Activated CD8-positive, alpha-beta memory T cell treated with anti-CD3 and anti-CD28 coated beads, Interleukin-2, amount 10 ng/mL, durations not matched to agents 7 days and 5 days (primary cell): ENCODE measurements around the gene INVS. TPM values are rescaled to one million over a fixed set of nuclear protein-coding genes. Genes with fewer than 3 reads are reported as not detected.
"Not testable (repeated sequence)": the region's sequence is repeated elsewhere in the genome, so short reads cannot be mapped to it uniquely, and the experiment has no call there.

Source experiments
- ATAC-seq: fragments of 150-1000 bp; cut with Tn5 transposase; one replicate; pipeline ENCODE4 v1.10.0; 2021; ENCODE audit warnings: moderate library complexity
- CTCF ChIA-PET: fragments of 350-600 bp; sonication (Branson Sonifier 250); formaldehyde crosslinking; loops from one replicate; lab custom pipeline; 2021; ENCODE audit warnings: antibody characterized with exemption; lab: Charles Lee
- DNase-seq: peaks from one replicate; pipeline ENCODE4 v3.0.0-alpha.2; 2020
- H3K27ac Mint-ChIP-seq: one replicate; pipeline ENCODE4 v1.8.0; 2021; ENCODE audit warnings: mild to moderate bottlenecking, mixed read lengths
- H3K27me3 Mint-ChIP-seq: one replicate; pipeline ENCODE4 v1.8.0; 2021; ENCODE audit warnings: mixed read lengths
- H3K36me3 Mint-ChIP-seq: one replicate; pipeline ENCODE4 v1.8.0; 2021; ENCODE audit warnings: mild to moderate bottlenecking, mixed read lengths
- H3K4me1 Mint-ChIP-seq: one replicate; pipeline ENCODE4 v1.8.0; 2021; ENCODE audit warnings: mixed read lengths
- H3K4me3 Mint-ChIP-seq: one replicate; pipeline ENCODE4 v1.8.0; 2021; ENCODE audit warnings: mild to moderate bottlenecking, moderate library complexity, mixed read lengths
- H3K9me3 Mint-ChIP-seq: one replicate; pipeline ENCODE4 v1.8.0; 2022; ENCODE audit warnings: low read depth, mixed read lengths
- total RNA-seq, 2 experiments: library from RNA; stranded (reverse); gene quantifications; one replicate each; pipeline ENCODE4 v1.2.3, GENCODE V29; 2021

INVS gene
- total RNA-seq, 2 experiments from 2014 or later: 21.3 TPM

GRCh38 chr9:100308965-100309564 lies 210.0 kb downstream of the INVS start:
- Mint-ChIP-seq H3K27ac (peak overlapping the region; percentile 22), H3K27me3 (no peaks in the 10 kb centered on the region)

GRCh38 chr9:100309992-100310391 lies 210.9 kb downstream of the INVS start:
- CTCF ChIA-PET: no interaction called here
- H3K27me3 Mint-ChIP-seq: no peaks in the 10 kb centered on the region
- no peak overlapping the region for H3K4me3 Mint-ChIP-seq
- H3K36me3 Mint-ChIP-seq: peaks cover 73% of the 10 kb centered on the region
- peaks cover 6% of the 10 kb centered on the region for H3K9me3 Mint-ChIP-seq
- peaks cover 2% of the 10 kb centered on the region for H3K4me1 Mint-ChIP-seq
- DNase-seq (no peak), ATAC-seq (no peak)
- no peak overlapping the region for H3K27ac Mint-ChIP-seq

More at GRCh38 chr9:100308965-100309564, 210.0 kb downstream of the INVS start:
- peaks cover 6% of the 10 kb centered on the region for H3K9me3 Mint-ChIP-seq
- no peak overlapping the region for H3K4me3 Mint-ChIP-seq
- DNase-seq (no peak), ATAC-seq (no peak)
- CTCF ChIA-PET: no interaction called here
- H3K4me1 Mint-ChIP-seq: peaks cover 2% of the 10 kb centered on the region
- peaks cover 73% of the 10 kb centered on the region for H3K36me3 Mint-ChIP-seq

- no peaks in the 10 kb centered on the region for H3K27me3 Mint-ChIP-seq
- ATAC-seq (no peak), DNase-seq (no peak)
- H3K4me3 Mint-ChIP-seq: no peak overlapping the region
- H3K4me1 Mint-ChIP-seq: peaks cover 6% of the 10 kb centered on the region
- H3K27ac Mint-ChIP-seq: no peak overlapping the region
- CTCF ChIA-PET: no interaction called here
- H3K9me3 Mint-ChIP-seq: peaks cover 9% of the 10 kb centered on the region
- H3K36me3 Mint-ChIP-seq: peaks cover 71% of the 10 kb centered on the region
Observed at GRCh38 chr9:100315561-100315960, 216.5 kb downstream of the INVS start.

- Mint-ChIP-seq H3K4me1 (peaks cover 3% of the 10 kb centered on the region), H3K4me3 (no peak overlapping the region), H3K27me3 (no peaks in the 10 kb centered on the region), H3K27ac (no peak overlapping the region), H3K9me3 (peaks cover 7% of the 10 kb centered on the region), H3K36me3 (peaks cover 55% of the 10 kb centered on the region)
- CTCF ChIA-PET: no interaction called here
- DNase-seq (no peak), ATAC-seq (no peak)
Observed at GRCh38 chr9:100317706-100318105, 218.7 kb downstream of the INVS start.

GRCh38 chr9:100322954-100323536 lies 224.0 kb downstream of the INVS start:
- CTCF ChIA-PET: interaction anchor here (1.0 to 4.0 kb wide), 7 partner anchors 27 to 512 kb away, joined by 3 to 30 read pairs (median 4); partner anchors contain the start of genes MSANTD3 and TEX10
- Mint-ChIP-seq H3K4me1 (peaks cover 5% of the 10 kb centered on the region), H3K4me3 (no peak overlapping the region), H3K36me3 (peaks cover 34% of the 10 kb centered on the region), H3K9me3 (no peaks in the 10 kb centered on the region), H3K27ac (no peak overlapping the region), H3K27me3 (no peaks in the 10 kb centered on the region)
- ATAC-seq (no peak), DNase-seq (peak; percentile 53)

GRCh38 chr9:100324594-100325200 lies 225.7 kb downstream of the INVS start:
- H3K27me3 Mint-ChIP-seq: no peaks in the 10 kb centered on the region
- H3K9me3 Mint-ChIP-seq: no peaks in the 10 kb centered on the region
- ATAC-seq: no peak
- H3K4me1 Mint-ChIP-seq: peaks cover 5% of the 10 kb centered on the region
- H3K4me3 Mint-ChIP-seq: no peak overlapping the region
- CTCF ChIA-PET: interaction anchor here (0.6 to 4.0 kb wide), 20 partner anchors 8 to 1140 kb away, joined by 3 to 30 read pairs (median 4); partner anchors contain the start of gene TEX10
- DNase-seq: no peak
- H3K36me3 Mint-ChIP-seq: peaks cover 26% of the 10 kb centered on the region
- H3K27ac Mint-ChIP-seq: no peak overlapping the region

GRCh38 chr9:100338736-100339135 lies 239.7 kb downstream of the INVS start:
- H3K36me3 Mint-ChIP-seq: peaks cover 41% of the 10 kb centered on the region
- H3K27ac Mint-ChIP-seq, H3K4me3 Mint-ChIP-seq, H3K4me1 Mint-ChIP-seq, H3K9me3 Mint-ChIP-seq, ATAC-seq, H3K27me3 Mint-ChIP-seq, DNase-seq: not testable (repeated sequence)
- CTCF ChIA-PET: interaction anchor here (1.9 kb wide), 1 partner anchor 14 kb away, joined by 5 read pairs; the partner anchor contains the start of gene TEX10

GRCh38 chr9:100340224-100340623 lies 241.2 kb downstream of the INVS start:
- ATAC-seq (no peak), DNase-seq (no peak)
- Mint-ChIP-seq H3K36me3 (peaks cover 38% of the 10 kb centered on the region), H3K4me1 (peaks cover 10% of the 10 kb centered on the region), H3K9me3 (no peaks in the 10 kb centered on the region), H3K4me3 (no peak overlapping the region), H3K27ac (no peak overlapping the region), H3K27me3 (no peaks in the 10 kb centered on the region)
- CTCF ChIA-PET: interaction anchor here (1.3 to 1.4 kb wide), 2 partner anchors 10 kb away, joined by 4 to 5 read pairs; no protein-coding TSS in a partner anchor

GRCh38 chr9:100341889-100342288 lies 242.8 kb downstream of the INVS start:
- DNase-seq (no peak), ATAC-seq (no peak)
- no peak overlapping the region for H3K27ac Mint-ChIP-seq
- CTCF ChIA-PET: interaction anchor here (2.6 kb wide), 1 partner anchor 10 kb away, joined by 10 read pairs; the partner anchor contains the start of gene TEX10
- peaks cover 48% of the 10 kb centered on the region for H3K36me3 Mint-ChIP-seq
- peaks cover 10% of the 10 kb centered on the region for H3K4me1 Mint-ChIP-seq
- no peaks in the 10 kb centered on the region for H3K27me3 Mint-ChIP-seq
- no peak overlapping the region for H3K4me3 Mint-ChIP-seq
- no peaks in the 10 kb centered on the region for H3K9me3 Mint-ChIP-seq

GRCh38 chr9:100346836-100347235 lies 247.8 kb downstream of the INVS start:
- H3K36me3 Mint-ChIP-seq: peaks cover 36% of the 10 kb centered on the region
- H3K4me1 Mint-ChIP-seq: peaks cover 29% of the 10 kb centered on the region
- CTCF ChIA-PET: interaction anchor here (1.6 to 2.4 kb wide), 2 partner anchors 22 to 91 kb away, joined by 5 to 9 read pairs; no protein-coding TSS in a partner anchor
- H3K4me3 Mint-ChIP-seq: no peak overlapping the region
- no peak for ATAC-seq
- H3K9me3 Mint-ChIP-seq: no peaks in the 10 kb centered on the region
- H3K27me3 Mint-ChIP-seq: no peaks in the 10 kb centered on the region
- H3K27ac Mint-ChIP-seq: no peak overlapping the region
- no peak for DNase-seq

- CTCF ChIA-PET: interaction anchor here (1.7 to 6.2 kb wide), 2 partner anchors 9 to 25 kb away, joined by 5 to 30 read pairs; no protein-coding TSS in a partner anchor
- peak overlapping the region; percentile 3 for H3K4me3 Mint-ChIP-seq
- H3K27me3 Mint-ChIP-seq: no peaks in the 10 kb centered on the region
- no peak overlapping the region for H3K27ac Mint-ChIP-seq
- H3K9me3 Mint-ChIP-seq: peaks cover 6% of the 10 kb centered on the region
- ATAC-seq (no peak), DNase-seq (no peak)
- peaks cover 39% of the 10 kb centered on the region for H3K4me1 Mint-ChIP-seq
- H3K36me3 Mint-ChIP-seq: peaks cover 34% of the 10 kb centered on the region
Observed at GRCh38 chr9:100350188-100350587, 251.1 kb downstream of the INVS start.
